K562 (cell line): ENCODE results near the gene ZMIZ1. TPM values are rescaled to one million over a fixed set of nuclear protein-coding genes. Genes with fewer than 3 reads are reported as not detected.

Experiments
- NFATC3 ChIP-seq: fragments of 450-650 bp; IDR thresholded peaks from 2 replicates; pipeline ENCODE4 v1.6.1; 2017; ENCODE audit warnings: mild to moderate bottlenecking
- RBM15 ChIP-seq: fragments of 200-400 bp; formaldehyde crosslinking; IDR thresholded peaks from 2 replicates; pipeline ENCODE4 v1.6.1; 2018; ENCODE audit warnings: mild to moderate bottlenecking, low read length, moderate library complexity; ENCODE audit not compliant: insufficient read depth
- ZFP30 ChIP-seq: fragments of 250-450 bp; sonication (Bioruptor Pico); IDR thresholded peaks from 2 replicates; pipeline ENCODE4 v1.8.0; 2022; ENCODE audit warnings: moderate library complexity, mild to moderate bottlenecking, inconsistent platforms, borderline replicate concordance
- ZNF431 ChIP-seq: sonication (generic); formaldehyde crosslinking; IDR thresholded peaks from 2 replicates; pipeline ENCODE4 v1.8.0; 2022; ENCODE audit warnings: mild to moderate bottlenecking, missing genetic modification reagents
- polyA plus RNA-seq, 8 experiments: library from polyadenylated mRNA; depleted of rRNA in 4 of 8; stranded (reverse) in 5 of 8; unstranded in 3 of 8; fragments of >200 nt; fragmentation: Nextera tagmentation in 2 of 8; fragmentation: Illumina TruSeq in 1 of 8; extraction: Ambion mirVana in 2 of 8; extraction: Trizol in 1 of 8; gene quantifications; 2 replicates each; pipeline versions ENCODE4 v1.2.1 to v1.2.3, GENCODE V29; 2011 to 2014; ENCODE audit warnings: inconsistent platforms in 1 of 8, missing spikeins in 1 of 8
- total RNA-seq, 7 experiments: library from RNA; depleted of rRNA in 6 of 7; stranded (reverse); fragments of >200 nt in 6 of 7; fragmentation: Illumina TruSeq in 2 of 7; extraction: Trizol in 2 of 7; gene quantifications; 2 replicates each; pipeline versions ENCODE4 v1.2.1 to v1.2.3, GENCODE V29; 2011 to 2021; ENCODE audit warnings: low replicate concordance in 1 of 7
- TF ChIP-seq, protein P1 (sequence below): fragments of 450-650 bp; IDR thresholded peaks from 2 replicates; pipeline ENCODE4 v1.6.1; 2014; ENCODE audit warnings: low read depth, mild to moderate bottlenecking, moderate library complexity, borderline replicate concordance
- TF ChIP-seq, protein P2 (sequence below), 2 experiments: IDR thresholded peaks; 2 replicates each; pipeline ENCODE4 v1.6.1; 2012; ENCODE audit warnings: improper control_type of control experiment in 2 of 2, low read depth in 2 of 2, low read length in 2 of 2, borderline replicate concordance in 1 of 2
- TF ChIP-seq, protein P3 (sequence below): sonication (generic); formaldehyde crosslinking; IDR thresholded peaks from 2 replicates; pipeline ENCODE4 v1.8.1; 2023; ENCODE audit warnings: missing genetic modification reagents, mild to moderate bottlenecking, borderline replicate concordance

ZMIZ1 gene
- total and polyA plus RNA-seq, 9 of the 15 experiments (the other 6 are each of a cell fraction or from before 2014, with no cell fraction given) = 1.0 to 37.3 (median 4.3) TPM

DNA sequence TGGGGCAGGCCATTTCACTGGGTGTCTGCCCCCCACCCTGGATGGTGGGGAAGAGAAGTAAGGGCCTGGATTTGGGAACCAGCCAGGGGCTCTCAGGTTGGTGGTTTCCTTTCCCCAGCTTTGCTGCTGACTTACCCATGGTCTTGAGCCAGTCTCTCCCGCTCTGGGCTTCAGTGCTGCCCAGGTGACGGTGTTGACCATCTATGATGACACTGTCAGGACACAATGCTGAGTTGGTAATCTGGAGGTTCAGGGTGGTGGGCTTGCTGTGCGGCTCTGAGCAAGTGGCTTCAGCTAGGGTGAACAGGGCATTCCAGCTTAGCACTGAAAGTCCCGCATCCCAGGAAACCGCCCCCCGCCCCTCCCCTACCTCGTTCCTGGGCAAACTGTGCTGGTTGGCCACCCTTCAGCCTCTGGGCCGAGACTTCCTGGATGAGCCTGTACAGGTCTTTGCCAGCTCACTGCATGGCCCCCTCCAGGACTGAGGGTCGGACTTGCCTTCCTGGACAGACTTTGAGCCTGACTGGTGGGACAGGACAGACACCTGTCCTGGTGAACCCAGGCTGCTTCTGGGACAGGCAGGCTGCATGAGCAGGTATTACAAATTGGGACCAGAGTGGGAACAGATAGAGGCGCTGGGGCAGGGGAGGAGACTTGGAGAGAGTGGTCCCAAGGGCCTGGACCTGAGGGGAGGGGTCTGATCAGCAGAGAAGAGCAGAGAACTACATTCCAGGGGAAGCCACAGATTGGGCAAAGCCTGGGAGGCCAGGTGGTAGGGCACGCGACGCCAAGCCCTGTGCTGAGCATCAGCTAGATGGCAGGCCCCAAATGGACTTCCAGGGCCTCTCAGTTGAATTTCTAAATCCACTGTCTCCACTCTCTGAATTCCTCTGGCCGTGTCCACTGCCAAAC, 19.9 kb upstream of the ZMIZ1 start (continued):
- TF ChIP-seq, protein P1, sequence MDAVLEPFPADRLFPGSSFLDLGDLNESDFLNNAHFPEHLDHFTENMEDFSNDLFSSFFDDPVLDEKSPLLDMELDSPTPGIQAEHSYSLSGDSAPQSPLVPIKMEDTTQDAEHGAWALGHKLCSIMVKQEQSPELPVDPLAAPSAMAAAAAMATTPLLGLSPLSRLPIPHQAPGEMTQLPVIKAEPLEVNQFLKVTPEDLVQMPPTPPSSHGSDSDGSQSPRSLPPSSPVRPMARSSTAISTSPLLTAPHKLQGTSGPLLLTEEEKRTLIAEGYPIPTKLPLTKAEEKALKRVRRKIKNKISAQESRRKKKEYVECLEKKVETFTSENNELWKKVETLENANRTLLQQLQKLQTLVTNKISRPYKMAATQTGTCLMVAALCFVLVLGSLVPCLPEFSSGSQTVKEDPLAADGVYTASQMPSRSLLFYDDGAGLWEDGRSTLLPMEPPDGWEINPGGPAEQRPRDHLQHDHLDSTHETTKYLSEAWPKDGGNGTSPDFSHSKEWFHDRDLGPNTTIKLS = no peak
- TF ChIP-seq ZFP30 (CRISPR knock-in tag) (no peak), RBM15 (no peak), ZNF431 (CRISPR knock-in tag) (no peak), NFATC3 (no peak)
- TF ChIP-seq, protein P2, sequence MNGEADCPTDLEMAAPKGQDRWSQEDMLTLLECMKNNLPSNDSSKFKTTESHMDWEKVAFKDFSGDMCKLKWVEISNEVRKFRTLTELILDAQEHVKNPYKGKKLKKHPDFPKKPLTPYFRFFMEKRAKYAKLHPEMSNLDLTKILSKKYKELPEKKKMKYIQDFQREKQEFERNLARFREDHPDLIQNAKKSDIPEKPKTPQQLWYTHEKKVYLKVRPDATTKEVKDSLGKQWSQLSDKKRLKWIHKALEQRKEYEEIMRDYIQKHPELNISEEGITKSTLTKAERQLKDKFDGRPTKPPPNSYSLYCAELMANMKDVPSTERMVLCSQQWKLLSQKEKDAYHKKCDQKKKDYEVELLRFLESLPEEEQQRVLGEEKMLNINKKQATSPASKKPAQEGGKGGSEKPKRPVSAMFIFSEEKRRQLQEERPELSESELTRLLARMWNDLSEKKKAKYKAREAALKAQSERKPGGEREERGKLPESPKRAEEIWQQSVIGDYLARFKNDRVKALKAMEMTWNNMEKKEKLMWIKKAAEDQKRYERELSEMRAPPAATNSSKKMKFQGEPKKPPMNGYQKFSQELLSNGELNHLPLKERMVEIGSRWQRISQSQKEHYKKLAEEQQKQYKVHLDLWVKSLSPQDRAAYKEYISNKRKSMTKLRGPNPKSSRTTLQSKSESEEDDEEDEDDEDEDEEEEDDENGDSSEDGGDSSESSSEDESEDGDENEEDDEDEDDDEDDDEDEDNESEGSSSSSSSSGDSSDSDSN (IDR thresholded peaks at IDR 0.05; ENCODE audit: borderline replicate concordance in 1 of 2, low read depth in 2 of 2, low read length in 2 of 2) = no peak
- TF ChIP-seq, protein P3, sequence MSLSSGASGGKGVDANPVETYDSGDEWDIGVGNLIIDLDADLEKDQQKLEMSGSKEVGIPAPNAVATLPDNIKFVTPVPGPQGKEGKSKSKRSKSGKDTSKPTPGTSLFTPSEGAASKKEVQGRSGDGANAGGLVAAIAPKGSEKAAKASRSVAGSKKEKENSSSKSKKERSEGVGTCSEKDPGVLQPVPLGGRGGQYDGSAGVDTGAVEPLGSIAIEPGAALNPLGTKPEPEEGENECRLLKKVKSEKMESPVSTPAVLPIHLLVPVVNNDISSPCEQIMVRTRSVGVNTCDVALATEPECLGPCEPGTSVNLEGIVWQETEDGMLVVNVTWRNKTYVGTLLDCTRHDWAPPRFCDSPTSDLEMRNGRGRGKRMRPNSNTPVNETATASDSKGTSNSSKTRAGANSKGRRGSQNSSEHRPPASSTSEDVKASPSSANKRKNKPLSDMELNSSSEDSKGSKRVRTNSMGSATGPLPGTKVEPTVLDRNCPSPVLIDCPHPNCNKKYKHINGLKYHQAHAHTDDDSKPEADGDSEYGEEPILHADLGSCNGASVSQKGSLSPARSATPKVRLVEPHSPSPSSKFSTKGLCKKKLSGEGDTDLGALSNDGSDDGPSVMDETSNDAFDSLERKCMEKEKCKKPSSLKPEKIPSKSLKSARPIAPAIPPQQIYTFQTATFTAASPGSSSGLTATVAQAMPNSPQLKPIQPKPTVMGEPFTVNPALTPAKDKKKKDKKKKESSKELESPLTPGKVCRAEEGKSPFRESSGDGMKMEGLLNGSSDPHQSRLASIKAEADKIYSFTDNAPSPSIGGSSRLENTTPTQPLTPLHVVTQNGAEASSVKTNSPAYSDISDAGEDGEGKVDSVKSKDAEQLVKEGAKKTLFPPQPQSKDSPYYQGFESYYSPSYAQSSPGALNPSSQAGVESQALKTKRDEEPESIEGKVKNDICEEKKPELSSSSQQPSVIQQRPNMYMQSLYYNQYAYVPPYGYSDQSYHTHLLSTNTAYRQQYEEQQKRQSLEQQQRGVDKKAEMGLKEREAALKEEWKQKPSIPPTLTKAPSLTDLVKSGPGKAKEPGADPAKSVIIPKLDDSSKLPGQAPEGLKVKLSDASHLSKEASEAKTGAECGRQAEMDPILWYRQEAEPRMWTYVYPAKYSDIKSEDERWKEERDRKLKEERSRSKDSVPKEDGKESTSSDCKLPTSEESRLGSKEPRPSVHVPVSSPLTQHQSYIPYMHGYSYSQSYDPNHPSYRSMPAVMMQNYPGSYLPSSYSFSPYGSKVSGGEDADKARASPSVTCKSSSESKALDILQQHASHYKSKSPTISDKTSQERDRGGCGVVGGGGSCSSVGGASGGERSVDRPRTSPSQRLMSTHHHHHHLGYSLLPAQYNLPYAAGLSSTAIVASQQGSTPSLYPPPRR (CRISPR knock-in tag) = no peak
